ENCODE measurements around the gene FOXP1.

The FOXP1 gene

GRCh38 chr3:71500696-71501095 is 82.8 kb downstream of the FOXP1 start:
- in situ Hi-C loops (cut with HindIII; ENCODE audit: low pct_unique_long_range_greater_than_20kb, low sequenced_read_pairs) = no loop called here
- DNase-seq (ENCODE audit: low read depth in 1 of 2, low spot score in 1 of 2) = no peak
- no peak for TF ChIP-seq JUND (IDR thresholded peaks at IDR 0.05; ENCODE audit: low read depth)

DNA sequence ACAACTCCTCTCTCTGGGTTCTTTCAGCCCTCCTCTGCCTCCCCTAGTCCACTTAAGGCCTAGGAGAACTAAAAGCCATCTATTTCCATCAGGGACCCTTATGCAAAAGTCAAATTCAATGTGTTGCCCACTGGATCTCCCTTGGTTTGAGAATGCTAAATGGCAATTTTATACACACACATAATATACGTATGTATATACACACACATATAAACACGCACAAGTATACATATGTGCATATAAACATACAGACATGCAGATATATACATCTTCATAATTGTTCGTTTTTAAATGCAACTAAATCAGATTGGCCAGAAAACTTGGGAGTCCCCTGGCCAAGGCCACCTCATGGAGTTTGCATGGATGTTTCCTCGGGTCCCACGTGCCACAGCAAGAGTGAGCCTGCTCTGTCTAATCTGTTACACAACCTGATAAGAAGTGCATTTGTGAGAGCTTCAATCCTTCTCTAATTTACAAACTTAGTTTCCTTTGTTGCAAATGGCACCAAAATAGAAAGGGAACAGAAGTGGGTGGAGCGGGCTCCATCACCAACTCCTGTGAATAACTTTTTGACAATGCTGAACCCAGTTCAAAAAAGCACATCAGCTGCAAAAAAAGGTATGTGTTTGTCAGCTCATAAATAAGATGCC is 84.2 kb downstream of the FOXP1 start:
- in situ Hi-C loops (cut with HindIII; ENCODE audit: low pct_unique_long_range_greater_than_20kb, low sequenced_read_pairs) = no loop called here
- no peak for DNase-seq (ENCODE audit: low read depth in 1 of 2, low spot score in 1 of 2)
- TF ChIP-seq JUND (IDR thresholded peaks at IDR 0.05; ENCODE audit: low read depth) = no peak

GRCh38 chr3:71498543-71498942 is 85.0 kb downstream of the FOXP1 start:
- TF ChIP-seq JUND (IDR thresholded peaks at IDR 0.05; ENCODE audit: low read depth) = no peak
- DNase-seq (ENCODE audit: low read depth in 1 of 2, low spot score in 1 of 2) = no peak
- in situ Hi-C loops (cut with HindIII; ENCODE audit: low pct_unique_long_range_greater_than_20kb, low sequenced_read_pairs) = no loop called here

- in situ Hi-C loops (cut with HindIII; ENCODE audit: low pct_unique_long_range_greater_than_20kb, low sequenced_read_pairs) = no loop called here
- no peak for TF ChIP-seq JUND (IDR thresholded peaks at IDR 0.05; ENCODE audit: low read depth)
- DNase-seq (ENCODE audit: low read depth in 1 of 2, low spot score in 1 of 2) = peak in 1 of 2 experiments; percentile 62
These were observed 85.5 kb downstream of the FOXP1 start for GRCh38 chr3:71497971-71498444.

- no peak for TF ChIP-seq JUND (IDR thresholded peaks at IDR 0.05; ENCODE audit: low read depth)
- no peak for DNase-seq (ENCODE audit: low read depth in 1 of 2, low spot score in 1 of 2)
- in situ Hi-C loops (cut with HindIII; ENCODE audit: low pct_unique_long_range_greater_than_20kb, low sequenced_read_pairs) = no loop called here
These were observed 86.1 kb downstream of the FOXP1 start for GRCh38 chr3:71497367-71497897.

- no peak for DNase-seq (ENCODE audit: low read depth in 1 of 2, low spot score in 1 of 2)
- in situ Hi-C loops (cut with HindIII; ENCODE audit: low pct_unique_long_range_greater_than_20kb, low sequenced_read_pairs) = no loop called here
- TF ChIP-seq JUND (IDR thresholded peaks at IDR 0.05; ENCODE audit: low read depth) = no peak
These were observed 87.6 kb downstream of the FOXP1 start for GRCh38 chr3:71495708-71496472.

GRCh38 chr3:71494212-71494611 is 89.3 kb downstream of the FOXP1 start:
- DNase-seq (ENCODE audit: low read depth in 1 of 2, low spot score in 1 of 2) = no peak
- TF ChIP-seq JUND (IDR thresholded peaks at IDR 0.05; ENCODE audit: low read depth) = no peak
- in situ Hi-C loops (cut with HindIII; ENCODE audit: low pct_unique_long_range_greater_than_20kb, low sequenced_read_pairs) = no loop called here

DNA sequence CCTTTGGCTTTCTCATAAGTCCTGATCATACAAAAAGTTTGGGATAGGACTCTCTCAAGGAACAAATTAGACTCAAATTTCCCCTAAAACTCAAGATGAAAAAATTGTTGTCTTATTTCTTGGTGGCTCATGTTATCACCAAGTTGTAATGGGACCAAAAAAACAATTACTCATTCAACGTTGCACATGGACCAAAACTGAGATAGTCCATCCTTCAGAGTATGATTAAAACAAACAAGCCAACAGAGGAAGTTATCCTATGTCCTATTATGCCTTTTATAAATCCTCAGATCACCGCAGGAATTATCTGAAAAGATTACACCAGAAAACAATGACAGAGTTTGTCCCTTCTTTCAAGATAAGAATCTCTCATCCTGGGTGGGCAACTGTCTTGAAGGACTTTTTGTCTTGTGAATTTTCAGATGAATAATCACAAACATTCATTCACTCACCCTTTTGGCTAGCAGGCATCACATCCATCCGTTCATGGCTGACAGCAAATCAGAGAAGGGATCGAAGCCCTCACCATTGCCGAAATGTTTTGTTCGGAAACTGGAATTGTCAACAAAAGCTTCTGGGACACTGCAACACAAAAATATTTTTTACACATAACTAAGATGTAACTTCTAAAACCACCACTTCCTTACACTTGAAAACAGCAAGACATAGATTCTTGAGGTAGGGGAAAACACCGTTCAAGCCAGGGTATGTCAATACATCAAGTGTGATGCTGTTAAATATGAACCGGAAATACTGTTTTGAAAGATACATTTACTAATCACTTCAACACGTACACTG is 90.4 kb downstream of the FOXP1 start:
- in situ Hi-C loops (cut with HindIII; ENCODE audit: low pct_unique_long_range_greater_than_20kb, low sequenced_read_pairs) = no loop called here
- no peak for TF ChIP-seq JUND (IDR thresholded peaks at IDR 0.05; ENCODE audit: low read depth)
- no peak for DNase-seq (ENCODE audit: low read depth in 1 of 2, low spot score in 1 of 2)

- TF ChIP-seq JUND (IDR thresholded peaks at IDR 0.05; ENCODE audit: low read depth) = no peak
- no peak for DNase-seq (ENCODE audit: low read depth in 1 of 2, low spot score in 1 of 2)
- in situ Hi-C loops (cut with HindIII; ENCODE audit: low pct_unique_long_range_greater_than_20kb, low sequenced_read_pairs) = no loop called here
These were observed 91.0 kb downstream of the FOXP1 start for GRCh38 chr3:71492566-71492965.

DNA sequence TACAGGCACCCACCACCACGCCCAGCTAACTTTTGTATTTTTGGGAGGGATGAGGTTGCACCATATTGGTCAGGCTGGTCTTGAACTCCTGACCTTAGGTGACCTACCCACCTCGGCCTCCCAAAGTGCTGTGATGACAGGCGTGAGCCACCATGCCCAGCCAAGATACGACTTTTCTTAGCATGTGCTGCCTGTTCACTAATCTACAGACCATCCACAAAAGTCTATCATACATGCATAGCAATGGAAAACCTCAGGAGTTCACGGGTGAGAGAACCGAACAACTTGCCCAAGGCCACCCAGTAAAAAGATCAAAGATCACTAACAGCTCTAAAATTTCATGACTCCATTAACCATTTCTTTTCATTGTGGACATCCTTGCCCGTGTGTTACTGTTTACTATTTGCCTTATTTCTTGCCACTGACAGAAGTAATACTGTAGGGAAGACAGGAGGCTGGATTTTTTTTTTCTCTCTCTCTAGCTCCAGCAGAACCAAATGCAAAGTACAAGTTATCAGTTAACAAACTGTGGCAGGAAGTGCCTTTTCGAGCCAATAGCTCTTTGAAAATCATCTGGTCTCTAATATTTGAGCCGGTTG is 92.3 kb downstream of the FOXP1 start:
- no peak for DNase-seq (ENCODE audit: low read depth in 1 of 2, low spot score in 1 of 2)
- TF ChIP-seq JUND (IDR thresholded peaks at IDR 0.05; ENCODE audit: low read depth) = no peak
- in situ Hi-C loops (cut with HindIII; ENCODE audit: low pct_unique_long_range_greater_than_20kb, low sequenced_read_pairs) = no loop called here

DNA sequence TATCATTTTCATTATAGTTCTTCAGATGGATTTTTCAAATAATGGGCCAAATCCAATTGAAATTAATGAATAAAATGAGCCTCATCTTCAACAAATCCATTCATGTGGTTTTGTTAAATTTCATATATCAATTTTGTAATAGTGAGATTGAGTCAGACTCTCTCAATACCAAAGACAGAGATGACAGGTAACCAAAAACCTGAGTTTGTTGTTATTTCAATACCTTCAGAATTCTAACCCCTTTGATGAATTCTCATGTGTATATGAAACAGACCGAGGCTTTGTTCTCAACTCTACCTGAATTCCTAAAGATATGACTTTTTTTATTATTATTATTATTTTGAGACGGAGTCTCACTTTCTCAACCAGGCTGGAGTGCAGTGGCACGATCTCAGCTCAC is 92.8 kb downstream of the FOXP1 start:
- no peak for TF ChIP-seq JUND (IDR thresholded peaks at IDR 0.05; ENCODE audit: low read depth)
- in situ Hi-C loops (cut with HindIII; ENCODE audit: low pct_unique_long_range_greater_than_20kb, low sequenced_read_pairs) = no loop called here
- no peak for DNase-seq (ENCODE audit: low read depth in 1 of 2, low spot score in 1 of 2)

- TF ChIP-seq JUND (IDR thresholded peaks at IDR 0.05; ENCODE audit: low read depth) = no peak
- in situ Hi-C loops (cut with HindIII; ENCODE audit: low pct_unique_long_range_greater_than_20kb, low sequenced_read_pairs) = no loop called here
- DNase-seq (ENCODE audit: low read depth in 1 of 2, low spot score in 1 of 2) = no peak
These were observed 94.2 kb downstream of the FOXP1 start for GRCh38 chr3:71489315-71489761.
